Loucy (cell line): ENCODE measurements around the gene NREP.
A peak's percentile ranks its signal among the peaks of the same experiment; 100 is the strongest.

Source experiments
- H2AFZ ChIP-seq: fragments of 200-600 bp; sonication (generic); 2 replicates; pipeline ENCODE4 v1.6.0; 2016; ENCODE audit warnings: antibody characterized with exemption, mild to moderate bottlenecking, low read length, moderate library complexity
- H3F3A ChIP-seq: fragments of 200-600 bp; 2 replicates; pipeline ENCODE4 v1.6.0; 2016; ENCODE audit warnings: antibody characterized with exemption, low read depth, mild to moderate bottlenecking
- H3K27me3 ChIP-seq: fragments of 200-600 bp; sonication (generic); 2 replicates; pipeline ENCODE4 v1.6.1; 2014; ENCODE audit warnings: low read length, mild to moderate bottlenecking; ENCODE audit not compliant: insufficient read depth, poor library complexity, severe bottlenecking
- H3K36me3 ChIP-seq: fragments of 200-600 bp; sonication (generic); 2 replicates; pipeline ENCODE4 v1.6.1; 2016; ENCODE audit warnings: low read length; ENCODE audit not compliant: insufficient read depth
- H3K4me1 ChIP-seq: fragments of 200-600 bp; sonication (generic); 2 replicates; pipeline ENCODE4 v1.5.1; 2014; ENCODE audit warnings: low read length, mild to moderate bottlenecking; ENCODE audit not compliant: insufficient read depth, poor library complexity, severe bottlenecking
- H3K4me2 ChIP-seq: fragments of 200-600 bp; sonication (generic); 2 replicates; pipeline ENCODE4 v1.6.0; 2014; ENCODE audit warnings: antibody characterized with exemption, low read length, low read depth, mild to moderate bottlenecking; ENCODE audit not compliant: poor library complexity, severe bottlenecking
- H3K4me3 ChIP-seq: fragments of 200-600 bp; sonication (generic); 2 replicates; pipeline ENCODE4 v1.5.1; 2014; ENCODE audit warnings: low read length, mild to moderate bottlenecking, mixed read lengths; ENCODE audit not compliant: poor library complexity, severe bottlenecking
- H3K79me2 ChIP-seq: fragments of 200-600 bp; sonication (generic); 2 replicates; pipeline ENCODE4 v1.6.1; 2014; ENCODE audit warnings: low read length; ENCODE audit not compliant: insufficient read depth
- H3K9ac ChIP-seq: fragments of 200-600 bp; sonication (generic); 2 replicates; pipeline ENCODE4 v1.6.0; 2014; ENCODE audit warnings: mild to moderate bottlenecking, low read depth, low read length, moderate library complexity; ENCODE audit not compliant: poor library complexity, severe bottlenecking
- H3K9me2 ChIP-seq: fragments of 200-600 bp; sonication (generic); replicated peaks from 2 replicates; pipeline ENCODE4 v1.6.1; 2016; ENCODE audit warnings: low read depth, low read length, mixed read lengths
- H3K9me3 ChIP-seq: fragments of 200-600 bp; sonication (generic); 2 replicates; pipeline ENCODE4 v1.6.1; 2014; ENCODE audit warnings: mild to moderate bottlenecking, antibody characterized with exemption, low read length, low read depth; ENCODE audit not compliant: insufficient read depth
- H4K20me1 ChIP-seq: fragments of 200-600 bp; sonication (generic); 2 replicates; pipeline ENCODE4 v1.6.0; 2014; ENCODE audit warnings: antibody characterized with exemption, low read length, mild to moderate bottlenecking; ENCODE audit not compliant: insufficient read depth, poor library complexity, severe bottlenecking
- CTCF ChIP-seq: fragments of 200-600 bp; sonication (generic); conservative IDR thresholded peaks from 2 replicates; pipeline ENCODE4 v1.5.1; 2014; ENCODE audit warnings: mild to moderate bottlenecking, antibody characterized with exemption, low read length
- EZH2phosphoT487 ChIP-seq: fragments of 200-600 bp; IDR thresholded peaks from 2 replicates; pipeline ENCODE4 v1.6.1; 2018; ENCODE audit warnings: antibody characterized with exemption, mild to moderate bottlenecking, moderate library complexity, borderline replicate concordance

NREP gene

GRCh38 chr5:111748304-111748763 is 8.7 kb downstream of the NREP start:
- TF ChIP-seq EZH2phosphoT487 (no peak), CTCF (no peak)
- H4K20me1 ChIP-seq, result peaks cover 46% of the 10 kb centered on the region
- no peak overlapping the region for H2AFZ ChIP-seq
- H3K27me3 ChIP-seq, result no peaks in the 10 kb centered on the region
- H3K79me2 ChIP-seq, result peaks cover 100% of the 10 kb centered on the region
- peaks cover 72% of the 10 kb centered on the region for H3K4me1 ChIP-seq
- H3K36me3 ChIP-seq, result 0 out of 2 replicates have a peak, but pooled peaks cover 2% of the 10 kb centered on the region
- H3K9me2 ChIP-seq, result no peaks in the 10 kb centered on the region
- no peaks in the 10 kb centered on the region for H3F3A ChIP-seq
- H3K4me2 ChIP-seq, result peak overlapping the region; percentile 86
- H3K4me3 ChIP-seq, result peak overlapping the region; percentile 14
- no peak overlapping the region for H3K9ac ChIP-seq
- H3K9me3 ChIP-seq, result no peaks in the 10 kb centered on the region

- peaks cover 73% of the 10 kb centered on the region for H3K4me1 ChIP-seq
- H4K20me1 ChIP-seq, result peaks cover 42% of the 10 kb centered on the region
- peak overlapping the region; percentile 86 for H3K4me2 ChIP-seq
- no peaks in the 10 kb centered on the region for H3K9me3 ChIP-seq
- 0 out of 2 replicates have a peak, but pooled peaks cover 2% of the 10 kb centered on the region for H3K36me3 ChIP-seq
- H3K9ac ChIP-seq, result no peak overlapping the region
- H2AFZ ChIP-seq, result no peak overlapping the region
- no peaks in the 10 kb centered on the region for H3K9me2 ChIP-seq
- no peaks in the 10 kb centered on the region for H3F3A ChIP-seq
- TF ChIP-seq CTCF (no peak), EZH2phosphoT487 (no peak)
- H3K4me3 ChIP-seq, result no peak overlapping the region
- no peaks in the 10 kb centered on the region for H3K27me3 ChIP-seq
- H3K79me2 ChIP-seq, result peaks cover 99% of the 10 kb centered on the region
These were observed 9.7 kb downstream of the NREP start for GRCh38 chr5:111747337-111747736.

- no peak overlapping the region for H3K9ac ChIP-seq
- no peaks in the 10 kb centered on the region for H3F3A ChIP-seq
- H3K4me3 ChIP-seq, result peak overlapping the region; percentile 35
- H3K4me1 ChIP-seq, result peaks cover 74% of the 10 kb centered on the region
- peaks cover 41% of the 10 kb centered on the region for H4K20me1 ChIP-seq
- 0 out of 2 replicates have a peak, but pooled peaks cover 2% of the 10 kb centered on the region for H3K36me3 ChIP-seq
- H3K9me2 ChIP-seq, result no peaks in the 10 kb centered on the region
- peaks cover 99% of the 10 kb centered on the region for H3K79me2 ChIP-seq
- H3K9me3 ChIP-seq, result no peaks in the 10 kb centered on the region
- TF ChIP-seq EZH2phosphoT487 (no peak), CTCF (no peak)
- H3K4me2 ChIP-seq, result peak overlapping the region; percentile 86
- H3K27me3 ChIP-seq, result no peaks in the 10 kb centered on the region
- no peak overlapping the region for H2AFZ ChIP-seq
These were observed 10.2 kb downstream of the NREP start for GRCh38 chr5:111746791-111747190.
